ENCODE data around the gene ZNF343.

DNA sequence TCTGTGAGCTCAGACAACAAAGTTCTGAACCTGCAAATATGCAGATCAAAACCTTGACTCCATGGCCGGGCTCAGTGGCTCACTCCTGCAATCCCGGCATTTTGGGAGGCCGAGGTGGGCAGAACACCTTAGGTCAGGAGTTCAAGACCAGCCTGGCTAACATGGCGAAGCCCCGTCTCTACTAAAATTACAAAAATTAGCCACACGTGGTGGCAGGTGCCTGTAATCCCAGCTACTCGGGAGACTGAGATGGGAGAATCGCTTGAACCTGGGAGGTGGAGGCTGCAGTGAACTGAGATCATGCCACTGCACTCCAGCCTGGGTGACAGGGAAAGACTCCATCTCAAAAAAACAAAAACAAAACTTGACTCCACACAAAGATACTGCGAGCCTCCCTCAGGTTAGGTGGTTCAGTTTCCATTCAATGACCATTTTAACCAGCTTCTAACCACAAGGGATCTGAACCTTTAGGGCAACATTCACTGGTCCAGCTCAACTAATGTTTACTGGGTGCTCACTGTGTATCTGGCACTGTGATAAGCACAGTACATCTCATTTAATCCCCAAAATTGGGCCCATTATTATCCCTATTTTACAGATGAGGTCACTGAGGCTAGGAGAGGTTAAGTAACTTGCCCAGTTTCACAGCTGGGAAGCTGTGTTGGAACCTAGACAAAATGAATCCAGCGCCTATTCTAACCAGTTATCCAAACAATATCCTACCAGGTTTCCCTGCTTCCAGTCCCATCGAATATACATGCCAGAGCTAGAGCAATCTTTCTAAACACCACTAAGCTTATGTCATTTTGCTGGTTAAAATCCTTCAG is 39.9 kb downstream of the ZNF343 start:
- TF ChIP-seq, protein P1, sequence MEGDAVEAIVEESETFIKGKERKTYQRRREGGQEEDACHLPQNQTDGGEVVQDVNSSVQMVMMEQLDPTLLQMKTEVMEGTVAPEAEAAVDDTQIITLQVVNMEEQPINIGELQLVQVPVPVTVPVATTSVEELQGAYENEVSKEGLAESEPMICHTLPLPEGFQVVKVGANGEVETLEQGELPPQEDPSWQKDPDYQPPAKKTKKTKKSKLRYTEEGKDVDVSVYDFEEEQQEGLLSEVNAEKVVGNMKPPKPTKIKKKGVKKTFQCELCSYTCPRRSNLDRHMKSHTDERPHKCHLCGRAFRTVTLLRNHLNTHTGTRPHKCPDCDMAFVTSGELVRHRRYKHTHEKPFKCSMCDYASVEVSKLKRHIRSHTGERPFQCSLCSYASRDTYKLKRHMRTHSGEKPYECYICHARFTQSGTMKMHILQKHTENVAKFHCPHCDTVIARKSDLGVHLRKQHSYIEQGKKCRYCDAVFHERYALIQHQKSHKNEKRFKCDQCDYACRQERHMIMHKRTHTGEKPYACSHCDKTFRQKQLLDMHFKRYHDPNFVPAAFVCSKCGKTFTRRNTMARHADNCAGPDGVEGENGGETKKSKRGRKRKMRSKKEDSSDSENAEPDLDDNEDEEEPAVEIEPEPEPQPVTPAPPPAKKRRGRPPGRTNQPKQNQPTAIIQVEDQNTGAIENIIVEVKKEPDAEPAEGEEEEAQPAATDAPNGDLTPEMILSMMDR (IDR thresholded peaks at IDR 0.05 in 4 of 5, conservative IDR thresholded peaks at IDR 0.05 in 1 of 5) = no peak
- no peak for TF ChIP-seq POLR2A (IDR thresholded peaks at IDR 0.05)
